ENCODE results near the gene SCGB3A2. TPM values are rescaled to one million over a fixed set of nuclear protein-coding genes. Genes with fewer than 3 reads are reported as not detected.

Gene SCGB3A2
- total and polyA plus RNA-seq, 4 experiments from 2014 or later = not detected

GRCh38 chr5:147844846-147845245, 33.7 kb upstream of the SCGB3A2 start:
- H3K4me3 ChIP-seq (ENCODE audit: low read length in 2 of 2) = no peak overlapping the region
- Mint-ChIP-seq H3K27ac (no peak overlapping the region), H3K36me3 (no peaks in the 10 kb centered on the region), H3K9me3 (no peaks in the 10 kb centered on the region), H3K4me3 (no peak overlapping the region), H3K4me1 (no peaks in the 10 kb centered on the region), H3K27me3 (peaks cover 1 to 10% of the 10 kb centered on the region in 2 donors)
- DNase-seq = no peak
- H3K27ac ChIP-seq (ENCODE audit: low read depth, low read length) = no peak overlapping the region
- no peaks in the 10 kb centered on the region for H3K27me3 ChIP-seq (ENCODE audit: insufficient read depth, low read length)
- H3K4me1 ChIP-seq (ENCODE audit: insufficient read depth, low read length) = no peaks in the 10 kb centered on the region
- CTCF ChIA-PET (ENCODE audit: partially characterized antibody) = interaction anchor here (2.0 to 3.4 kb wide), 2 partner anchors 12 to 13 kb away, joined by 6 to 9 read pairs; no protein-coding TSS in a partner anchor
- intact Hi-C loops (cut with micrococcal nuclease) = no loop called here
- no peaks in the 10 kb centered on the region for H3K36me3 ChIP-seq (ENCODE audit: insufficient read depth, low read length)
- H3K9me3 ChIP-seq (ENCODE audit: control insufficient read depth in 1 of 2, low read length in 2 of 2) = no peaks in the 10 kb centered on the region
- POLR2A ChIA-PET (ENCODE audit: partially characterized antibody) = no interaction called here

- no peak overlapping the region for H3K27ac Mint-ChIP-seq
- no peaks in the 10 kb centered on the region for H3K9me3 Mint-ChIP-seq
- H3K27me3 Mint-ChIP-seq = peaks cover 1 to 10% of the 10 kb centered on the region in 2 donors
- Histone ChIP-seq H3K36me3 (ENCODE audit: insufficient read depth, low read length) (no peaks in the 10 kb centered on the region), H3K27ac (ENCODE audit: low read depth, low read length) (no peak overlapping the region), H3K27me3 (ENCODE audit: insufficient read depth, low read length) (no peaks in the 10 kb centered on the region), H3K4me3 (ENCODE audit: low read length in 2 of 2) (no peak overlapping the region), H3K4me1 (ENCODE audit: insufficient read depth, low read length) (no peaks in the 10 kb centered on the region), H3K9me3 (ENCODE audit: control insufficient read depth in 1 of 2, low read length in 2 of 2) (no peaks in the 10 kb centered on the region)
- ChIA-PET CTCF (ENCODE audit: partially characterized antibody) (interaction anchor here (2.0 to 3.4 kb wide), 2 partner anchors 12 to 13 kb away, joined by 6 to 9 read pairs; no protein-coding TSS in a partner anchor), POLR2A (ENCODE audit: partially characterized antibody) (no interaction called here)
- no peak overlapping the region for H3K4me3 Mint-ChIP-seq
- no peaks in the 10 kb centered on the region for H3K4me1 Mint-ChIP-seq
- H3K36me3 Mint-ChIP-seq = no peaks in the 10 kb centered on the region
- intact Hi-C loops (cut with micrococcal nuclease) = no loop called here
- DNase-seq = no peak
These were observed 32.9 kb upstream of the SCGB3A2 start for GRCh38 chr5:147845618-147846017.

GRCh38 chr5:147849226-147849625, 29.3 kb upstream of the SCGB3A2 start:
- Histone ChIP-seq H3K36me3 (ENCODE audit: insufficient read depth, low read length) (no peaks in the 10 kb centered on the region), H3K4me1 (ENCODE audit: insufficient read depth, low read length) (no peaks in the 10 kb centered on the region), H3K9me3 (ENCODE audit: control insufficient read depth in 1 of 2, low read length in 2 of 2) (no peaks in the 10 kb centered on the region), H3K27ac (ENCODE audit: low read depth, low read length) (no peak overlapping the region), H3K4me3 (ENCODE audit: low read length in 2 of 2) (no peak overlapping the region), H3K27me3 (ENCODE audit: insufficient read depth, low read length) (no peaks in the 10 kb centered on the region)
- H3K36me3 Mint-ChIP-seq = no peaks in the 10 kb centered on the region
- H3K27me3 Mint-ChIP-seq = peaks cover 1 to 8% of the 10 kb centered on the region in 2 donors
- no peaks in the 10 kb centered on the region for H3K9me3 Mint-ChIP-seq
- ChIA-PET CTCF (ENCODE audit: partially characterized antibody) (interaction anchor here (3.2 kb wide), 1 partner anchor 10 kb away, joined by 16 read pairs; no protein-coding TSS in a partner anchor), POLR2A (ENCODE audit: partially characterized antibody) (no interaction called here)
- DNase-seq = no peak
- no peak overlapping the region for H3K27ac Mint-ChIP-seq
- no peaks in the 10 kb centered on the region for H3K4me1 Mint-ChIP-seq
- intact Hi-C loops (cut with micrococcal nuclease) = no loop called here
- no peak overlapping the region for H3K4me3 Mint-ChIP-seq

- Mint-ChIP-seq H3K36me3 (no peaks in the 10 kb centered on the region), H3K4me1 (no peaks in the 10 kb centered on the region), H3K27ac (no peak overlapping the region), H3K9me3 (no peaks in the 10 kb centered on the region), H3K27me3 (peaks cover 0 to 9% of the 10 kb centered on the region in 2 donors), H3K4me3 (no peak overlapping the region)
- Histone ChIP-seq H3K27ac (ENCODE audit: low read depth, low read length) (no peak overlapping the region), H3K4me3 (ENCODE audit: low read length in 2 of 2) (no peak overlapping the region), H3K9me3 (ENCODE audit: control insufficient read depth in 1 of 2, low read length in 2 of 2) (no peaks in the 10 kb centered on the region), H3K27me3 (ENCODE audit: insufficient read depth, low read length) (no peaks in the 10 kb centered on the region), H3K4me1 (ENCODE audit: insufficient read depth, low read length) (no peaks in the 10 kb centered on the region), H3K36me3 (ENCODE audit: insufficient read depth, low read length) (no peaks in the 10 kb centered on the region)
- CTCF ChIA-PET (ENCODE audit: partially characterized antibody) = interaction anchor here (3.2 kb wide), 1 partner anchor 8 kb away, joined by 16 read pairs; no protein-coding TSS in a partner anchor
- DNase-seq = no peak
- POLR2A ChIA-PET (ENCODE audit: partially characterized antibody) = no interaction called here
- intact Hi-C loops (cut with micrococcal nuclease) = no loop called here
These were observed 26.9 kb upstream of the SCGB3A2 start for GRCh38 chr5:147851578-147851977.

GRCh38 chr5:147852365-147852764, 26.1 kb upstream of the SCGB3A2 start:
- H3K36me3 ChIP-seq (ENCODE audit: insufficient read depth, low read length) = no peaks in the 10 kb centered on the region
- H3K9me3 ChIP-seq (ENCODE audit: control insufficient read depth in 1 of 2, low read length in 2 of 2) = no peaks in the 10 kb centered on the region
- Mint-ChIP-seq H3K4me3 (no peak overlapping the region), H3K4me1 (no peaks in the 10 kb centered on the region), H3K27me3 (peaks cover 0 to 9% of the 10 kb centered on the region in 2 donors), H3K27ac (no peak overlapping the region), H3K9me3 (no peaks in the 10 kb centered on the region), H3K36me3 (no peaks in the 10 kb centered on the region)
- no peak for DNase-seq
- H3K27me3 ChIP-seq (ENCODE audit: insufficient read depth, low read length) = no peaks in the 10 kb centered on the region
- CTCF ChIA-PET (ENCODE audit: partially characterized antibody) = no interaction called here
- POLR2A ChIA-PET (ENCODE audit: partially characterized antibody) = no interaction called here
- H3K4me3 ChIP-seq (ENCODE audit: low read length in 2 of 2) = no peak overlapping the region
- no peaks in the 10 kb centered on the region for H3K4me1 ChIP-seq (ENCODE audit: insufficient read depth, low read length)
- intact Hi-C loops (cut with micrococcal nuclease) = no loop called here
- no peak overlapping the region for H3K27ac ChIP-seq (ENCODE audit: low read depth, low read length)

- POLR2A ChIA-PET (ENCODE audit: partially characterized antibody) = no interaction called here
- Mint-ChIP-seq H3K27ac (no peak overlapping the region), H3K4me1 (peaks cover 0 to 2% (median 0%) of the 10 kb centered on the region in 4 donors), H3K4me3 (no peak overlapping the region), H3K36me3 (no peaks in the 10 kb centered on the region), H3K27me3 (peaks cover 2 to 9% of the 10 kb centered on the region in 2 donors), H3K9me3 (no peaks in the 10 kb centered on the region)
- CTCF ChIA-PET (ENCODE audit: partially characterized antibody) = no interaction called here
- intact Hi-C loops (cut with micrococcal nuclease) = no loop called here
- Histone ChIP-seq H3K27me3 (ENCODE audit: insufficient read depth, low read length) (no peaks in the 10 kb centered on the region), H3K36me3 (ENCODE audit: insufficient read depth, low read length) (no peaks in the 10 kb centered on the region), H3K4me1 (ENCODE audit: insufficient read depth, low read length) (no peaks in the 10 kb centered on the region), H3K27ac (ENCODE audit: low read depth, low read length) (no peak overlapping the region), H3K9me3 (ENCODE audit: control insufficient read depth in 1 of 2, low read length in 2 of 2) (no peaks in the 10 kb centered on the region), H3K4me3 (ENCODE audit: low read length in 2 of 2) (no peak overlapping the region)
- DNase-seq = no peak
These were observed 25.0 kb upstream of the SCGB3A2 start for GRCh38 chr5:147853372-147853987.

GRCh38 chr5:147854331-147854730, 24.2 kb upstream of the SCGB3A2 start:
- no peak overlapping the region for H3K27ac Mint-ChIP-seq
- Histone ChIP-seq H3K4me1 (ENCODE audit: insufficient read depth, low read length) (no peaks in the 10 kb centered on the region), H3K36me3 (ENCODE audit: insufficient read depth, low read length) (no peaks in the 10 kb centered on the region), H3K27me3 (ENCODE audit: insufficient read depth, low read length) (no peaks in the 10 kb centered on the region), H3K27ac (ENCODE audit: low read depth, low read length) (no peak overlapping the region), H3K9me3 (ENCODE audit: control insufficient read depth in 1 of 2, low read length in 2 of 2) (no peaks in the 10 kb centered on the region), H3K4me3 (ENCODE audit: low read length in 2 of 2) (no peak overlapping the region)
- DNase-seq = no peak
- H3K4me1 Mint-ChIP-seq = peaks cover 0 to 2% (median 0%) of the 10 kb centered on the region in 4 donors
- no peaks in the 10 kb centered on the region for H3K9me3 Mint-ChIP-seq
- ChIA-PET CTCF (ENCODE audit: partially characterized antibody) (interaction anchor here (1.2 kb wide), 1 partner anchor 11 kb away, joined by 3 read pairs; no protein-coding TSS in a partner anchor), POLR2A (ENCODE audit: partially characterized antibody) (no interaction called here)
- intact Hi-C loops (cut with micrococcal nuclease) = no loop called here
- H3K4me3 Mint-ChIP-seq = no peak overlapping the region
- H3K27me3 Mint-ChIP-seq = peaks cover 2 to 8% of the 10 kb centered on the region in 2 donors
- no peaks in the 10 kb centered on the region for H3K36me3 Mint-ChIP-seq

Data from CD4-positive, alpha-beta memory T cell (primary cell).